ENCODE measurements around the gene INPP5A.

DNA sequence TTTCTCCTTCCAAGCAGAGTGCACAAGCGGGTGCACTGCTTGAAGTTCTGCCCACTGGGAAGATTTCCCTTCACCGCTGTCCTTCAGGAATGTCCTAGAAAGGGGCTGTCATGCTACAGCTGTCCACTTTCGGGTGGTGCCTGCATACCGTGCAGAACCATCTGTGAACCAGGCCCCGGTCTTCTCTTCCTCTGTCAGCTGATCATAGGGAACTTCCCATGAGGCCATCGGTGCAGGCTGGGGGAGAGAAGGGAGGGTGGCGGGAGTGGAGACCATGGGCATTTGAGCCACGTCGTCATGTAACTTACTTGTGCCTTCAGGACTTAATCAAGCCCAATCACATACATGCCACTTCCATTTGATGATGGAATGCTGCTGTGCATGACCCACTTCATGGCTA, 136.7 kb downstream of the INPP5A start:
- TF ChIP-seq, protein P1, sequence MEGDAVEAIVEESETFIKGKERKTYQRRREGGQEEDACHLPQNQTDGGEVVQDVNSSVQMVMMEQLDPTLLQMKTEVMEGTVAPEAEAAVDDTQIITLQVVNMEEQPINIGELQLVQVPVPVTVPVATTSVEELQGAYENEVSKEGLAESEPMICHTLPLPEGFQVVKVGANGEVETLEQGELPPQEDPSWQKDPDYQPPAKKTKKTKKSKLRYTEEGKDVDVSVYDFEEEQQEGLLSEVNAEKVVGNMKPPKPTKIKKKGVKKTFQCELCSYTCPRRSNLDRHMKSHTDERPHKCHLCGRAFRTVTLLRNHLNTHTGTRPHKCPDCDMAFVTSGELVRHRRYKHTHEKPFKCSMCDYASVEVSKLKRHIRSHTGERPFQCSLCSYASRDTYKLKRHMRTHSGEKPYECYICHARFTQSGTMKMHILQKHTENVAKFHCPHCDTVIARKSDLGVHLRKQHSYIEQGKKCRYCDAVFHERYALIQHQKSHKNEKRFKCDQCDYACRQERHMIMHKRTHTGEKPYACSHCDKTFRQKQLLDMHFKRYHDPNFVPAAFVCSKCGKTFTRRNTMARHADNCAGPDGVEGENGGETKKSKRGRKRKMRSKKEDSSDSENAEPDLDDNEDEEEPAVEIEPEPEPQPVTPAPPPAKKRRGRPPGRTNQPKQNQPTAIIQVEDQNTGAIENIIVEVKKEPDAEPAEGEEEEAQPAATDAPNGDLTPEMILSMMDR (IDR thresholded peaks at IDR 0.05), result no peak
- no peak for TF ChIP-seq EZH2 (IDR thresholded peaks at IDR 0.05)
- TF ChIP-seq EZH2phosphoT487 (IDR thresholded peaks at IDR 0.05), result no peak
